IPS-20b (cell line): Measurements from ENCODE around the gene EIF2B2.

ENCODE experiments used
- H3K27ac ChIP-seq: one replicate; pipeline ENCODE4 v1.5.1; 2013; ENCODE audit warnings: low read length
- H3K27me3 ChIP-seq: 2 replicates; pipeline ENCODE4 v1.6.1; 2013; ENCODE audit warnings: mild to moderate bottlenecking, low read length, inconsistent platforms; ENCODE audit not compliant: insufficient read depth
- H3K36me3 ChIP-seq: 2 replicates; pipeline ENCODE4 v1.6.1; 2013; ENCODE audit warnings: low read depth, mild to moderate bottlenecking, inconsistent platforms, low read length, moderate library complexity; ENCODE audit not compliant: insufficient read depth
- H3K4me1 ChIP-seq: 2 replicates; pipeline ENCODE4 v1.6.1; 2013; ENCODE audit warnings: mild to moderate bottlenecking, control low read depth, inconsistent platforms, low read length, moderate library complexity; ENCODE audit not compliant: insufficient read depth
- H3K4me3 ChIP-seq: 2 replicates; pipeline ENCODE4 v1.5.1; 2013; ENCODE audit warnings: mild to moderate bottlenecking, low read length, inconsistent platforms
- H3K9ac ChIP-seq: 2 replicates; pipeline ENCODE4 v1.6.1; 2013; ENCODE audit warnings: low read depth, mild to moderate bottlenecking, inconsistent platforms, low read length, moderate library complexity
- H3K9me3 ChIP-seq: 2 replicates; pipeline ENCODE4 v1.6.1; 2013; ENCODE audit warnings: mild to moderate bottlenecking, low read depth, low read length, inconsistent platforms; ENCODE audit not compliant: insufficient read depth

The EIF2B2 gene

GRCh38 chr14:75049136-75049535 lies 46.4 kb downstream of the EIF2B2 start:
- Histone ChIP-seq H3K27me3 (no peaks in the 10 kb centered on the region), H3K4me3 (no peak overlapping the region), H3K36me3 (no peaks in the 10 kb centered on the region; the same call in 1 of the 2 replicates), H3K4me1 (no peaks in the 10 kb centered on the region), H3K9me3 (no peaks in the 10 kb centered on the region), H3K9ac (no peak overlapping the region), H3K27ac (no peak overlapping the region)

- Histone ChIP-seq H3K4me3 (no peak overlapping the region), H3K36me3 (no peaks in the 10 kb centered on the region; the same call in 1 of the 2 replicates), H3K4me1 (no peaks in the 10 kb centered on the region), H3K9me3 (no peaks in the 10 kb centered on the region), H3K9ac (no peak overlapping the region), H3K27me3 (no peaks in the 10 kb centered on the region), H3K27ac (no peak overlapping the region)
Measured at GRCh38 chr14:75049731-75050201, 47.0 kb downstream of the EIF2B2 start.

- Histone ChIP-seq H3K27ac (peak within 1 kb of the TSS; percentile 56), H3K36me3 (no peaks in the 10 kb centered on the region; the same call in 1 of the 2 replicates), H3K9me3 (no peaks in the 10 kb centered on the region), H3K4me1 (no peaks in the 10 kb centered on the region), H3K27me3 (no peaks in the 10 kb centered on the region), H3K4me3 (peak within 1 kb of the TSS; percentile 74), H3K9ac (peak within 1 kb of the TSS; percentile 90)
Measured at GRCh38 chr14:75050852-75051555, 48.3 kb downstream of the EIF2B2 start, which contains the start of gene MLH3. MLH3 (minus strand) TSS chr14:75051467; CDS start chr14:75049655, 1,812 bp downstream.

- Histone ChIP-seq H3K27ac (no peak overlapping the region), H3K36me3 (no peaks in the 10 kb centered on the region; the same call in 1 of the 2 replicates), H3K4me1 (no peaks in the 10 kb centered on the region), H3K4me3 (peak overlapping the region; percentile 74), H3K27me3 (no peaks in the 10 kb centered on the region), H3K9ac (no peak overlapping the region), H3K9me3 (no peaks in the 10 kb centered on the region)
Measured at GRCh38 chr14:75051556-75051899, 48.8 kb downstream of the EIF2B2 start.

- Histone ChIP-seq H3K4me1 (no peaks in the 10 kb centered on the region), H3K4me3 (no peak overlapping the region), H3K27me3 (no peaks in the 10 kb centered on the region), H3K27ac (no peak overlapping the region), H3K36me3 (no peaks in the 10 kb centered on the region; the same call in 1 of the 2 replicates), H3K9me3 (no peaks in the 10 kb centered on the region), H3K9ac (no peak overlapping the region)
Measured at GRCh38 chr14:75053396-75054291, 50.9 kb downstream of the EIF2B2 start.

- no peaks in the 10 kb centered on the region for H3K27me3 ChIP-seq
- H3K9ac ChIP-seq: no peak overlapping the region
- no peak overlapping the region for H3K4me3 ChIP-seq
- H3K9me3 ChIP-seq: no peaks in the 10 kb centered on the region
- H3K36me3 ChIP-seq: no peaks in the 10 kb centered on the region; the same call in 1 of the 2 replicates
- H3K27ac ChIP-seq: no peak overlapping the region
- H3K4me1 ChIP-seq: no peaks in the 10 kb centered on the region
Measured at GRCh38 chr14:75054421-75054820, 51.7 kb downstream of the EIF2B2 start.

GRCh38 chr14:75059642-75060041 lies 56.9 kb downstream of the EIF2B2 start:
- H3K9ac ChIP-seq: no peak overlapping the region
- peaks cover 20% of the 10 kb centered on the region for H3K36me3 ChIP-seq
- peaks cover 7% of the 10 kb centered on the region for H3K9me3 ChIP-seq
- H3K4me1 ChIP-seq: no peaks in the 10 kb centered on the region
- no peak overlapping the region for H3K4me3 ChIP-seq
- no peak overlapping the region for H3K27ac ChIP-seq
- no peaks in the 10 kb centered on the region for H3K27me3 ChIP-seq

- peaks cover 7% of the 10 kb centered on the region for H3K9me3 ChIP-seq
- H3K27me3 ChIP-seq: no peaks in the 10 kb centered on the region
- no peak overlapping the region for H3K9ac ChIP-seq
- H3K27ac ChIP-seq: no peak overlapping the region
- peaks cover 20% of the 10 kb centered on the region for H3K36me3 ChIP-seq
- H3K4me1 ChIP-seq: no peaks in the 10 kb centered on the region
- no peak overlapping the region for H3K4me3 ChIP-seq
Measured at GRCh38 chr14:75060420-75060819, 57.7 kb downstream of the EIF2B2 start.
